SK-N-SH treated with all-trans-retinoic acid at 6 μM for 48 hours (cell line): Measurements from ENCODE around the gene IL17REL.

ENCODE experiments used
- ARNTL ChIP-seq: fragments of 450-650 bp; formaldehyde crosslinking; IDR thresholded peaks from 2 replicates; pipeline ENCODE4 v1.5.0; 2020; ENCODE audit warnings: low read depth, mild to moderate bottlenecking, moderate library complexity, borderline replicate concordance
- GLIS3 ChIP-seq: fragments of 250-450 bp; sonication (Bioruptor Pico); IDR thresholded peaks from 2 replicates; pipeline ENCODE4 v1.5.0; 2020; ENCODE audit warnings: mild to moderate bottlenecking, moderate library complexity
- TCF4 ChIP-seq: fragments of 250-450 bp; sonication (Bioruptor Pico); IDR thresholded peaks from 2 replicates; pipeline ENCODE4 v1.8.0; 2021; ENCODE audit warnings: mild to moderate bottlenecking, moderate library complexity, borderline replicate concordance
- TOX ChIP-seq: fragments of 250-450 bp; sonication (Bioruptor Pico); IDR thresholded peaks from 2 replicates; pipeline ENCODE4 v1.8.0; 2021; ENCODE audit warnings: mild to moderate bottlenecking, moderate library complexity, borderline replicate concordance
- ZC3H10 ChIP-seq: fragments of 250-450 bp; sonication (Bioruptor Pico); IDR thresholded peaks from 2 replicates; pipeline ENCODE4 v1.5.1; 2021; ENCODE audit warnings: mild to moderate bottlenecking, moderate library complexity
- ZFP3 ChIP-seq: fragments of 250-450 bp; sonication (Bioruptor Pico); IDR thresholded peaks from 2 replicates; pipeline ENCODE4 v1.5.0; 2020; ENCODE audit warnings: mild to moderate bottlenecking, moderate library complexity

- TF ChIP-seq ZC3H10 (CRISPR knock-in tag) = no peak
- TF ChIP-seq ZFP3 (CRISPR knock-in tag) = no peak
- TF ChIP-seq TOX = no peak
- no peak for TF ChIP-seq GLIS3 (CRISPR knock-in tag)
- TF ChIP-seq TCF4 = no peak
- no peak for TF ChIP-seq ARNTL
Observed at GRCh38 chr22:50020606-50021005, 8.0 kb upstream of the IL17REL start.
